GM19023 (cell line): ENCODE results near the gene FRMD1.

Experiments used
- ATAC-seq: cut with Tn5 transposase; IDR thresholded peaks from one replicate; pipeline ENCODE4 v1.9.1; 2021; ENCODE audit warnings: mild to moderate bottlenecking, moderate library complexity; ENCODE audit not compliant: unreplicated experiment

The FRMD1 gene

GRCh38 chr6:168113226-168113625 is 34.2 kb upstream of the FRMD1 start:
- ATAC-seq: no peak

- ATAC-seq: no peak
Measured at GRCh38 chr6:168111911-168112310, 32.9 kb upstream of the FRMD1 start.

GRCh38 chr6:168110437-168110836 is 31.4 kb upstream of the FRMD1 start:
- ATAC-seq: no peak

GRCh38 chr6:168109171-168109570 is 30.2 kb upstream of the FRMD1 start:
- no peak for ATAC-seq

GRCh38 chr6:168107191-168107983 is 28.4 kb upstream of the FRMD1 start:
- no peak for ATAC-seq

GRCh38 chr6:168106633-168107005 is 27.6 kb upstream of the FRMD1 start:
- ATAC-seq: no peak

- no peak for ATAC-seq
Measured at GRCh38 chr6:168105813-168106632, 27.0 kb upstream of the FRMD1 start.

GRCh38 chr6:168104636-168105035 is 25.6 kb upstream of the FRMD1 start:
- ATAC-seq: no peak

GRCh38 chr6:168103050-168103830 is 24.2 kb upstream of the FRMD1 start:
- ATAC-seq: no peak

GRCh38 chr6:168102315-168102985 is 23.4 kb upstream of the FRMD1 start:
- ATAC-seq: no peak

GRCh38 chr6:168101590-168102314 is 22.7 kb upstream of the FRMD1 start:
- ATAC-seq: no peak

- no peak for ATAC-seq
Measured at GRCh38 chr6:168100803-168101589, 22.0 kb upstream of the FRMD1 start.

- no peak for ATAC-seq
Measured at GRCh38 chr6:168100011-168100802, 21.2 kb upstream of the FRMD1 start.

GRCh38 chr6:168099201-168100010 is 20.4 kb upstream of the FRMD1 start:
- ATAC-seq: no peak

GRCh38 chr6:168098431-168098861 is 19.4 kb upstream of the FRMD1 start:
- no peak for ATAC-seq

GRCh38 chr6:168097621-168098430 is 18.8 kb upstream of the FRMD1 start:
- ATAC-seq: no peak

- ATAC-seq: no peak
Measured at GRCh38 chr6:168097221-168097620, 18.2 kb upstream of the FRMD1 start.
